Upper lobe of left lung (tissue), 6 donors: Measurements from ENCODE around the gene AEBP1. TPM values are rescaled to one million over a fixed set of nuclear protein-coding genes. Genes with fewer than 3 reads are reported as not detected.

Experiments
- ATAC-seq, 2 donors: fragments of 200-7000 bp; cut with Tn5 transposase; one replicate each; pipeline ENCODE4 v1.9.1; 2022; ENCODE audit warnings: mild to moderate bottlenecking in 2 of 2, moderate library complexity in 2 of 2; ENCODE audit not compliant: low FRiP score in 2 of 2
- DNase-seq, 2 donors: peaks; one replicate each; pipeline ENCODE4 v3.0.0-alpha.2; 2019 to 2020
- H3K27ac ChIP-seq, 4 donors: fragments of 200-600 bp; sonication (generic); one replicate each; pipeline ENCODE4 v1.5.1; 2016 to 2019
- H3K27me3 ChIP-seq, 4 donors: fragments of 200-600 bp; sonication (generic); one replicate each; pipeline ENCODE4 v1.5.1; 2017 to 2019
- H3K36me3 ChIP-seq, 4 donors: fragments of 200-600 bp; sonication (generic); one replicate each; pipeline ENCODE4 v1.5.1; 2016 to 2019
- H3K4me1 ChIP-seq, 4 donors: fragments of 200-600 bp; sonication (generic); one replicate each; pipeline ENCODE4 v1.5.1; 2018 to 2019
- H3K4me3 ChIP-seq, 4 donors: fragments of 200-600 bp; sonication (generic); one replicate each; pipeline ENCODE4 v1.5.1; 2017 to 2019; ENCODE audit warnings: mild to moderate bottlenecking in 2 of 4, moderate library complexity in 1 of 4
- H3K9me3 ChIP-seq, 4 donors: fragments of 200-600 bp; sonication (generic); one replicate each; pipeline ENCODE4 v1.5.1; 2018 to 2019
- EP300 ChIP-seq, 4 donors: sonication (generic); formaldehyde crosslinking; IDR thresholded peaks; one replicate each; pipeline ENCODE4 v1.5.1; 2017; ENCODE audit warnings: antibody characterized with exemption in 4 of 4, control low read depth in 2 of 4
- POLR2A ChIP-seq, 4 donors: fragments of 450-650 bp; IDR thresholded peaks; one replicate each; pipeline ENCODE4 v1.5.1; 2016 to 2017; ENCODE audit warnings: antibody characterized with exemption in 4 of 4, mild to moderate bottlenecking in 2 of 4
- POLR2AphosphoS5 ChIP-seq, 2 donors: sonication (generic); formaldehyde crosslinking; IDR thresholded peaks; one replicate each; pipeline ENCODE4 v1.5.1; 2017; ENCODE audit warnings: antibody characterized with exemption in 2 of 2
- WGBS, 2 donors: methylation state at CpG; one replicate each; pipeline ENCODE4 v1.1.5; 2017 to 2018; 5-methylcytosine and 5-hydroxymethylcytosine counted together
- total RNA-seq, 6 donors: library from RNA; depleted of rRNA in 4 of 6; stranded (reverse); fragments of >200 nt in 4 of 6; gene quantifications; one replicate each; pipeline versions ENCODE4 v1.1.0 to v1.2.1, GENCODE V29; 2016 to 2021
- TF ChIP-seq, protein P1 (sequence below), 6 experiments: fragments of 450-650 bp in 4 of 6; fragments of 200-600 bp in 2 of 6; sonication (generic) in 2 of 6; IDR thresholded peaks; one replicate each; pipeline ENCODE4 v1.5.1; 2016 to 2019; ENCODE audit warnings: antibody characterized with exemption in 6 of 6
- donor health status: DM: no; HTN: no; CAD: no; lungs with moderate emphysema.
- donor health status: DM: no; HTN: yes; CAD: no; lungs with severe emphysema.

The AEBP1 gene
- total RNA-seq, 6 donors from 2014 or later, result 34.1 to 241 (median 92.7) TPM

DNA sequence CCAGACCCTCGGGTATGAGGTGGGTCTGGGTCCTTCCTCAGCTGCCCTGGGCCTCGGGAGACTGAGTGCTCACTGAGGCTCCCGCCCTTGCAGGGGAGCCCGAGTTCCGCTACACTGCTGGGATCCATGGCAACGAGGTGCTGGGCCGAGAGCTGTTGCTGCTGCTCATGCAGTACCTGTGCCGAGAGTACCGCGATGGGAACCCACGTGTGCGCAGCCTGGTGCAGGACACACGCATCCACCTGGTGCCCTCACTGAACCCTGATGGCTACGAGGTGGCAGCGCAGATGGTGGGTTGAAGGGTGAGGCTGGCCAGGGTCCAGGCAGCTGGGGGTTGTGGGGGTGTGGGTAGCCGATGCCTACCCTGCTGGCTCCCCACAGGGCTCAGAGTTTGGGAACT, 7.6 kb downstream of the AEBP1 start:
- Histone ChIP-seq H3K4me1 (peaks cover 0 to 7% (median 0%) of the 10 kb centered on the region in 4 donors), H3K36me3 (peaks cover 0 to 95% (median 45%) of the 10 kb centered on the region in 4 donors), H3K9me3 (no peaks in the 10 kb centered on the region), H3K27ac (no peak overlapping the region), H3K27me3 (no peaks in the 10 kb centered on the region), H3K4me3 (no peak overlapping the region)
- DNase-seq (no peak), ATAC-seq (no peak)
- TF ChIP-seq, protein P1, sequence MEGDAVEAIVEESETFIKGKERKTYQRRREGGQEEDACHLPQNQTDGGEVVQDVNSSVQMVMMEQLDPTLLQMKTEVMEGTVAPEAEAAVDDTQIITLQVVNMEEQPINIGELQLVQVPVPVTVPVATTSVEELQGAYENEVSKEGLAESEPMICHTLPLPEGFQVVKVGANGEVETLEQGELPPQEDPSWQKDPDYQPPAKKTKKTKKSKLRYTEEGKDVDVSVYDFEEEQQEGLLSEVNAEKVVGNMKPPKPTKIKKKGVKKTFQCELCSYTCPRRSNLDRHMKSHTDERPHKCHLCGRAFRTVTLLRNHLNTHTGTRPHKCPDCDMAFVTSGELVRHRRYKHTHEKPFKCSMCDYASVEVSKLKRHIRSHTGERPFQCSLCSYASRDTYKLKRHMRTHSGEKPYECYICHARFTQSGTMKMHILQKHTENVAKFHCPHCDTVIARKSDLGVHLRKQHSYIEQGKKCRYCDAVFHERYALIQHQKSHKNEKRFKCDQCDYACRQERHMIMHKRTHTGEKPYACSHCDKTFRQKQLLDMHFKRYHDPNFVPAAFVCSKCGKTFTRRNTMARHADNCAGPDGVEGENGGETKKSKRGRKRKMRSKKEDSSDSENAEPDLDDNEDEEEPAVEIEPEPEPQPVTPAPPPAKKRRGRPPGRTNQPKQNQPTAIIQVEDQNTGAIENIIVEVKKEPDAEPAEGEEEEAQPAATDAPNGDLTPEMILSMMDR (IDR thresholded peaks at IDR 0.05), result no peak
- TF ChIP-seq POLR2AphosphoS5 (IDR thresholded peaks at IDR 0.05) (no peak), POLR2A (IDR thresholded peaks at IDR 0.05) (no peak), EP300 (IDR thresholded peaks at IDR 0.05) (no peak)
- 89 to 100% methylated on average over 2 to 16 of the region's 16 CpGs for WGBS, 2 donors

DNA sequence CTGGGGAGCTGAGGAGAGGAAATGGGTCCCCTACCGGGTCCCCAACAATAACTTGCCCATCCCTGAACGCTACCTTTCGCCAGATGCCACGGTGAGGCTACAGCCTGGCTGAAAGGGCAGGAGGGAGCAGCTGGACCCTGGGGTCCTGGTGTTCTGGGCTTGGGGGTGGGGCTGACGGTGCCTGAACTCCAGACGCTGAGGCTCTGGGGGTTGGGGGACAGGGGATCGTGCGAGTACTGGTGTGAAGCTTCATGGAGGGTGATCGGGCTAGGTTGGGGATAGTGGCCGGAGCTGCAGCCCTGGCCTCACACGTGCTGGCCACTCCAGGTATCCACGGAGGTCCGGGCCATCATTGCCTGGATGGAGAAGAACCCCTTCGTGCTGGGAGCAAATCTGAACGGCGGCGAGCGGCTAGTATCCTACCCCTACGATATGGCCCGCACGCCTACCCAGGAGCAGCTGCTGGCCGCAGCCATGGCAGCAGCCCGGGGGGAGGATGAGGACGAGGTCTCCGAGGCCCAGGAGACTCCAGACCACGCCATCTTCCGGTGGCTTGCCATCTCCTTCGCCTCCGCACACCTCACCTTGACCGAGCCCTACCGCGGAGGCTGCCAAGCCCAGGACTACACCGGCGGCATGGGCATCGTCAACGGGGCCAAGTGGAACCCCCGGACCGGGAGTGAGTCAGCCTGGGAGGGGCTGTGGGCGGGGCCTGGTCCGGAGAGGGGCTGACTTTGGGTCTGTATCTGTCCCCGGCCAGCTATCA, 8.3 kb downstream of the AEBP1 start:
- no peak overlapping the region for H3K27ac ChIP-seq
- DNase-seq (peak in 1 of 2 donors; percentile 82), ATAC-seq (no peak)
- H3K4me1 ChIP-seq, result peaks cover 0 to 2% (median 0%) of the 10 kb centered on the region in 4 donors
- peaks cover 0 to 95% (median 48%) of the 10 kb centered on the region in 4 donors for H3K36me3 ChIP-seq
- H3K9me3 ChIP-seq, result no peaks in the 10 kb centered on the region
- no peak overlapping the region for H3K4me3 ChIP-seq
- TF ChIP-seq POLR2A (IDR thresholded peaks at IDR 0.05) (no peak), EP300 (IDR thresholded peaks at IDR 0.05) (no peak), POLR2AphosphoS5 (IDR thresholded peaks at IDR 0.05) (no peak)
- TF ChIP-seq, protein P1 (IDR thresholded peaks at IDR 0.05), result no peak
- no peaks in the 10 kb centered on the region for H3K27me3 ChIP-seq
- WGBS, 2 donors, result 73 to 81% methylated on average over 14 to 38 of the region's 41 CpGs

DNA sequence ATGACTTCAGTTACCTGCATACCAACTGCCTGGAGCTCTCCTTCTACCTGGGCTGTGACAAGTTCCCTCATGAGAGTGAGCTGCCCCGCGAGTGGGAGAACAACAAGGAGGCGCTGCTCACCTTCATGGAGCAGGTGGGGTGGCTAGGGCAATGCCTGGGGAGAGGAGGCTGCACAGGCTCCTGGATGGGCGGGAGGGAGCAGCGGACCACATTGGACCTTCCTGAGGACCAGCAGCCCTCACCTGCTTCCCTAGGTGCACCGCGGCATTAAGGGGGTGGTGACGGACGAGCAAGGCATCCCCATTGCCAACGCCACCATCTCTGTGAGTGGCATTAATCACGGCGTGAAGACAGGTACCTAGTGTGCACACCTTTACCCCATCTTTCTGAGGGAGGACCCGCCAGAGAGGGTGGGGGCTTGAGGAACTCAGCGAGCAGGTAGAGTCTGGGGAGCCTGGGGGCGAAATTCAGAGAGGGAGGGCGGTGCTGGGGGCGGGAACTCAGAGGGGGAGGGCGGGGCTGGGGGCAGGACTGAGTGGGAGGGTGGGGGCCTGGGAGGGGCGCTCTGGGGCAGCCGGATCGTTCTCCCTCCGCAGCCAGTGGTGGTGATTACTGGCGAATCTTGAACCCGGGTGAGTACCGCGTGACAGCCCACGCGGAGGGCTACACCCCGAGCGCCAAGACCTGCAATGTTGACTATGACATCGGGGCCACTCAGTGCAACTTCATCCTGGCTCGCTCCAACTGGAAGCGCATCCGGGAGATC, 9.0 kb downstream of the AEBP1 start:
- 84 to 89% methylated on average over 18 to 33 of the region's 34 CpGs for WGBS, 2 donors
- Histone ChIP-seq H3K36me3 (peaks cover 0 to 93% (median 51%) of the 10 kb centered on the region in 4 donors), H3K27ac (no peak overlapping the region), H3K4me3 (no peak overlapping the region), H3K27me3 (no peaks in the 10 kb centered on the region), H3K9me3 (no peaks in the 10 kb centered on the region), H3K4me1 (no peaks in the 10 kb centered on the region)
- ATAC-seq (no peak), DNase-seq (peak in 1 of 2 donors; percentile 54)
- TF ChIP-seq EP300 (IDR thresholded peaks at IDR 0.05) (no peak), POLR2AphosphoS5 (IDR thresholded peaks at IDR 0.05) (no peak), POLR2A (IDR thresholded peaks at IDR 0.05) (no peak)
- TF ChIP-seq, protein P1 (IDR thresholded peaks at IDR 0.05), result no peak

DNA sequence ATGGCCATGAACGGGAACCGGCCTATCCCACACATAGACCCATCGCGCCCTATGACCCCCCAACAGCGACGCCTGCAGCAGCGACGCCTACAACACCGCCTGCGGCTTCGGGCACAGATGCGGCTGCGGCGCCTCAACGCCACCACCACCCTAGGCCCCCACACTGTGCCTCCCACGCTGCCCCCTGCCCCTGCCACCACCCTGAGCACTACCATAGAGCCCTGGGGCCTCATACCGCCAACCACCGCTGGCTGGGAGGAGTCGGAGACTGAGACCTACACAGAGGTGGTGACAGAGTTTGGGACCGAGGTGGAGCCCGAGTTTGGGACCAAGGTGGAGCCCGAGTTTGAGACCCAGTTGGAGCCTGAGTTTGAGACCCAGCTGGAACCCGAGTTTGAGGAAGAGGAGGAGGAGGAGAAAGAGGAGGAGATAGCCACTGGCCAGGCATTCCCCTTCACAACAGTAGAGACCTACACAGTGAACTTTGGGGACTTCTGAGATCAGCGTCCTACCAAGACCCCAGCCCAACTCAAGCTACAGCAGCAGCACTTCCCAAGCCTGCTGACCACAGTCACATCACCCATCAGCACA, 9.7 kb downstream of the AEBP1 start:
- H3K4me1 ChIP-seq, result no peaks in the 10 kb centered on the region
- DNase-seq, result no peak
- no peaks in the 10 kb centered on the region for H3K9me3 ChIP-seq
- no peak overlapping the region for H3K27ac ChIP-seq
- peaks cover 0 to 86% (median 50%) of the 10 kb centered on the region in 4 donors for H3K36me3 ChIP-seq
- ATAC-seq, result no peak
- TF ChIP-seq POLR2AphosphoS5 (IDR thresholded peaks at IDR 0.05) (no peak), EP300 (IDR thresholded peaks at IDR 0.05) (no peak)
- no peak overlapping the region for H3K4me3 ChIP-seq
- 92% methylated on average over 24 of the region's 24 CpGs for WGBS, 2 donors
- no peaks in the 10 kb centered on the region for H3K27me3 ChIP-seq
